ENCODE measurements around the gene CDADC1.

DNA sequence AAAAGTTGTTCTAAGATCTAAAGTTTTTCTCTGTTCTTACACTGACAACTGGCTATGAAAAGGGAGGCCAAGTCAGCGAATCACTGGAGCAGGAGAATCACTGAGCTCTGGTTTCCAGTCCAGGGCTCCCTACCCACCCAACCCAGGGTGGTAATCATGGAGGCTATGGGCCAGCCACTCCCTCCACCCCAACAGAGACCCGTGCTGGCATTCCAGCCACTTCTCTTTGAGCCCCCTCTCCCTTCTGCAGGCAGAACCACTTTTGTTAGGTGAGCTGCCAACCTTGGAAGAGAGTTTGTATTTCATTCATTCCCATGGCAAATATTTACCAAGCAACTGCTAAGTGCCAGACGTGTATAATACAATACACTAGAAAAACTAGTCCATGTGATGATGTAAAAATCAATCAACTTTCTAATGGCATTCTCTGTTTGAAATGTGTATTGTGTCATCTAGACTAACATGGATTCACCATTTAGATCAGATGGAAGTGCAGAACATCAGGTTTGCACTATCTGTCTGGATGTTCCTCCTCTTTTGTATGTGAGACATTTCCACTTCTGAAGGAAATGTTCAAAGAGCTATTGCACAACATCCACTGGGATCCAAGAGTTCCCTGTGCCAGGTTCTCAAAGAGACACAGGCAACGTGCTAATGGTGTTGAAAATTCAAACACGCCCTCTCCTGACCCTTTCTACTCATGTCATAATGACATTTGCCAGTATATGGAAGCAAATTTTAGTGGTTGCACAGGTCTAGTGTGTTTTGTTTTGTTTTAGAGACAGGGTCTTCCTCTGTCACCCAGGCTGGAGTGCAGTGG is 22.3 kb upstream of the CDADC1 start:
- TF ChIP-seq EZH2 (IDR thresholded peaks at IDR 0.05; ENCODE audit: low read length, unreplicated experiment), result no peak
- TF ChIP-seq CTCF (conservative IDR thresholded peaks at IDR 0.05; ENCODE audit: low read depth, low read length), result no peak

Measured in PC-3 (cell line).